ENCODE measurements around the gene HRH1.

- no peak for TF ChIP-seq CTCF (IDR thresholded peaks at IDR 0.05)
- TF ChIP-seq POLR2AphosphoS5 (IDR thresholded peaks at IDR 0.05): no peak
- no peak for TF ChIP-seq POLR2A (IDR thresholded peaks at IDR 0.05)
These were observed 43.8 kb downstream of the HRH1 start for GRCh38 chr3:11198070-11198469.
